ENCODE data around the gene FAM20C. TPM values are rescaled to one million over a fixed set of nuclear protein-coding genes. Genes with fewer than 3 reads are reported as not detected.
"Not testable (repeated sequence)": the region's sequence is repeated elsewhere in the genome, so short reads cannot be mapped to it uniquely, and the experiment has no call there.

Gene FAM20C
- total RNA-seq, 1 donor from 2014 or later = 90.8 TPM

DNA sequence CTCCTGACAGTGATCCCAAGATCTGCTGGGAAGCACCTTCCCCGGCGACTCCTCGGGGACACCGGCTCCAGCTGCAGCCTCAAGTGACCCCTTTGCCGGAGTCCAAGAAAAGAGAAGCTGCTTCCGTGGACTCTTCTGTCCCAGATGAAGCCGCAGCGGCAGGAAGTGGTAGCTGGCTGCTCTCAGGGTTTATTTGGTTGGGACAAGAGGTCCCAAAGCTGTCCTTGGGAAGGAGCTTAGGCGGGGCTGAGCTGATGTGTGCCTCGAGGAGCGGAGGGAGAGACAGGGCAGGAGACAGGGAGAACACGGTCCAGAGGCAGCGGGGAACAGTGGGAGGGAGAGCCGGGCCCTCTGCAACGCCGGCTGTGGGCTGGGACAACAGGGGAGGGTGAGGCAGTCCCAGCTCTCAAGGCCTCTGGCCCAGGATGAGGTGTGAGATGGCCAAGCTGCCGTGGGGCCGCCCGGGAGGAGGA is 13.1 kb upstream of the FAM20C start:
- Histone ChIP-seq H3K27me3 (no peaks in the 10 kb centered on the region), H3K4me1 (no peaks in the 10 kb centered on the region), H3K4me3 (no peak overlapping the region), H3K9me3 (no peaks in the 10 kb centered on the region), H3K27ac (no peak overlapping the region), H3K36me3 (no peaks in the 10 kb centered on the region)
- intact Hi-C loops (cut with DNase I) = no loop called here
- no peak for DNase-seq (ENCODE audit: low spot score in 2 of 2)
- TF ChIP-seq, protein P1, sequence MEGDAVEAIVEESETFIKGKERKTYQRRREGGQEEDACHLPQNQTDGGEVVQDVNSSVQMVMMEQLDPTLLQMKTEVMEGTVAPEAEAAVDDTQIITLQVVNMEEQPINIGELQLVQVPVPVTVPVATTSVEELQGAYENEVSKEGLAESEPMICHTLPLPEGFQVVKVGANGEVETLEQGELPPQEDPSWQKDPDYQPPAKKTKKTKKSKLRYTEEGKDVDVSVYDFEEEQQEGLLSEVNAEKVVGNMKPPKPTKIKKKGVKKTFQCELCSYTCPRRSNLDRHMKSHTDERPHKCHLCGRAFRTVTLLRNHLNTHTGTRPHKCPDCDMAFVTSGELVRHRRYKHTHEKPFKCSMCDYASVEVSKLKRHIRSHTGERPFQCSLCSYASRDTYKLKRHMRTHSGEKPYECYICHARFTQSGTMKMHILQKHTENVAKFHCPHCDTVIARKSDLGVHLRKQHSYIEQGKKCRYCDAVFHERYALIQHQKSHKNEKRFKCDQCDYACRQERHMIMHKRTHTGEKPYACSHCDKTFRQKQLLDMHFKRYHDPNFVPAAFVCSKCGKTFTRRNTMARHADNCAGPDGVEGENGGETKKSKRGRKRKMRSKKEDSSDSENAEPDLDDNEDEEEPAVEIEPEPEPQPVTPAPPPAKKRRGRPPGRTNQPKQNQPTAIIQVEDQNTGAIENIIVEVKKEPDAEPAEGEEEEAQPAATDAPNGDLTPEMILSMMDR (IDR thresholded peaks at IDR 0.05) = no peak

- no peaks in the 10 kb centered on the region for H3K36me3 ChIP-seq
- H3K27me3 ChIP-seq = no peaks in the 10 kb centered on the region
- H3K4me1 ChIP-seq = no peaks in the 10 kb centered on the region
- H3K4me3 ChIP-seq = no peak overlapping the region
- H3K9me3 ChIP-seq = no peaks in the 10 kb centered on the region
- intact Hi-C loops (cut with DNase I) = no loop called here
- TF ChIP-seq, protein P1 (IDR thresholded peaks at IDR 0.05) = no peak
- DNase-seq (ENCODE audit: low spot score in 2 of 2) = no peak
- no peak overlapping the region for H3K27ac ChIP-seq
These were observed 12.2 kb upstream of the FAM20C start for GRCh38 chr7:179948-180694.

DNA sequence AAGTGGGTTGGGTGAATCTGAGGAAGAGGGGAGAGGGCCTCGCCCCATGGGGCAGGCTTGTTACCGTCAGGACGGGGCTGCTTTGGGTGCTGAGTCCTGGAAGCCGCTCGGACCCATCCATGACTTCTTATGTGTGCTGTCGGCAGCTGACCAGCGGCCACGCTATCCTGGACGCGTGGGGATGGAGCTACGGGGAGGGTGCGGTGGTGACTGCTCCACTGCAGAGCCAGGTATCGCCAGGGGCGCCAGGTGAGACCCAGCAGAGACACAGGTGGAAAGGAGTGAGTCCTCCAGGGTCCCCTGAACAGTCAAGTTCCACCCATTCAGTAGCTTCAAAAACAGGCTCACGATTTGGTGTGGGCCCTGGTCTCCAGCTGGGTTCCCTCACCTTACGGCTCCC is 10.6 kb upstream of the FAM20C start:
- H3K9me3 ChIP-seq = no peaks in the 10 kb centered on the region
- no peak overlapping the region for H3K27ac ChIP-seq
- H3K36me3 ChIP-seq = no peaks in the 10 kb centered on the region
- intact Hi-C loops (cut with DNase I) = no loop called here
- DNase-seq (ENCODE audit: low spot score in 2 of 2) = no peak
- no peaks in the 10 kb centered on the region for H3K4me1 ChIP-seq
- no peak overlapping the region for H3K4me3 ChIP-seq
- TF ChIP-seq, protein P1 (IDR thresholded peaks at IDR 0.05) = no peak
- no peaks in the 10 kb centered on the region for H3K27me3 ChIP-seq

DNA sequence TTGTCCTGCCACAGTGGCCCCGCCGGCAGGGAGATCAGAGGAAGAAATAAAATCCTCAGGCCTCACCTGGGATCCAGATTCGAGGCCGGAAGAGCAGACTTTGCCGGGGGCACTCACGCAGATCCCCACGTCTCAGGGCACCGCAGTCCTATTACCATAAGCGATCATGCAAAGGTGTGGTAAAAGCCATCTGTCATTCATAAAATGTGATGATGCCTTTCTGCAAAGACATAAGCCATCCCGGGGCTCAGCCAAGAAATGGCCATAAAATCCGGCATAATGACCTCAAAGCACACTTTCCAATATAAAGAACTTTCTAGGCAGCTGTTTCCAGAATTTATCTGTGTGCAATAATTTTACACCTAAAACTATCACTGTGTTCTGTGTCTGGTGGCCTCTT is 9.9 kb upstream of the FAM20C start:
- intact Hi-C loops (cut with DNase I); DNase-seq (ENCODE audit: low spot score in 2 of 2); H3K4me1 ChIP-seq; H3K27ac ChIP-seq; H3K27me3 ChIP-seq; H3K4me3 ChIP-seq; H3K9me3 ChIP-seq; H3K36me3 ChIP-seq: not testable (repeated sequence)

DNA sequence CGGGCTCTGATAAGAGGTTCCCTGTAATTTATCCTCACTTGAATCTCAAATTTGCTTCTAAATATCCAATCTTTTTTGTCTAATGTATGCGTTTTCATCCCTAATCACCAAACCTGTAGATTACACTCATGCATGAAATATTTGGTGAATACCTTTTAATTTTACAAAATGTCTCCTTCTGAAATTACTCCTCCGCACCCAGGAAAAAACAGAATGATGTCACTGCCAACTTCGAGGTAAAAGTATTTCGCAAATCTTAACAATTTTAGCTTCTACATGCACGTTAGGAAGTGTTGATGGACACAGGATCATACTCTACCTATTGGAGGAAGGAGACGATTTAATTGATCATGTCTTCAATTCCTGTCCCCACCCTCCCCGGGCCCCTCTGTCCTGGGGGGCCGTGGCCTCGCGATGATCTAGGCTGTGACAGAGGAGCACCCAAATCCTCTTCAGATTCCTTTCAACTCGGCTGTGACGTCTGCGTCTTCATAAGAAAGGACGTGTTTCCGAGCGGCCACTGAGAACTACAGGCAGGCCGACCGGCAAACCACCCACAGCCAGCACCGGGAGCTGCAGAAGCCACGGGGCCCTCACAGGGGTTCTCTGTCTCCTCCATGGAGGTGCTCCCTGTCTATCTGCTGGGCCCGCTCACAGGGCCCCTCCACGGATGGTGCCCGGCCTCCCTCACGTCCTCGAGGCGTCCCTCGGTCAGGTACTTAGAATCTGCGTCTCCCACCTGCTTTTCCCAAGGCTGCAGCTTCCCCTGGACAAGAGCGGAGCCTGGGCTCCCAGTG is 8.7 kb upstream of the FAM20C start:
- Histone ChIP-seq H3K27ac (no peak overlapping the region), H3K27me3 (no peaks in the 10 kb centered on the region), H3K4me1 (no peaks in the 10 kb centered on the region), H3K9me3 (no peaks in the 10 kb centered on the region), H3K4me3 (no peak overlapping the region), H3K36me3 (no peaks in the 10 kb centered on the region)
- intact Hi-C loops (cut with DNase I) = no loop called here
- TF ChIP-seq, protein P1 (IDR thresholded peaks at IDR 0.05) = no peak
- DNase-seq (ENCODE audit: low spot score in 2 of 2) = no peak
